Mesenchymal stem cell (in vitro differentiated cells and primary cell): Measurements from ENCODE around the gene PTPRN2.

Experiments used
- DNase-seq: peaks from one replicate; pipeline ENCODE4 v3.0.0-alpha.2; 2013
- H2AFZ ChIP-seq: one replicate; pipeline ENCODE4 v1.6.1; 2013; ENCODE audit warnings: low read depth, mild to moderate bottlenecking, control low read depth, inconsistent platforms, low read length, moderate library complexity
- H2AK5ac ChIP-seq: 2 replicates; pipeline ENCODE4 v1.6.1; 2013; ENCODE audit warnings: low read length, moderate library complexity, mild to moderate bottlenecking, inconsistent platforms; ENCODE audit not compliant: severe bottlenecking
- H2BK120ac ChIP-seq: one replicate; pipeline ENCODE4 v1.6.1; 2013; ENCODE audit warnings: low read depth, mild to moderate bottlenecking, inconsistent platforms, low read length, moderate library complexity
- H2BK12ac ChIP-seq, 2 experiments: one replicate each; pipeline ENCODE4 v1.6.1; 2013; ENCODE audit warnings: inconsistent platforms in 2 of 2, low read length in 2 of 2, mild to moderate bottlenecking in 2 of 2, moderate library complexity in 2 of 2, control low read depth in 1 of 2
- H2BK15ac ChIP-seq: one replicate; pipeline ENCODE4 v1.6.1; 2013; ENCODE audit warnings: mild to moderate bottlenecking, low read depth, inconsistent platforms; ENCODE audit not compliant: poor library complexity, severe bottlenecking
- H2BK5ac ChIP-seq: 2 replicates; pipeline ENCODE4 v1.6.1; 2013; ENCODE audit warnings: low read depth, mild to moderate bottlenecking, low read length, control low read depth, inconsistent platforms; ENCODE audit not compliant: poor library complexity, severe bottlenecking
- H3K14ac ChIP-seq, 2 experiments: one replicate each; pipeline ENCODE4 v1.6.1; 2013; ENCODE audit warnings: inconsistent platforms in 2 of 2, low read length in 2 of 2, control low read depth in 1 of 2, mild to moderate bottlenecking in 1 of 2, moderate library complexity in 1 of 2
- H3K18ac ChIP-seq, 2 experiments: one replicate each; pipeline ENCODE4 v1.6.1; 2013; ENCODE audit warnings: inconsistent platforms in 2 of 2, low read length in 2 of 2, control low read depth in 1 of 2, low read depth in 1 of 2, mild to moderate bottlenecking in 1 of 2
- H3K23ac ChIP-seq, 2 experiments: one replicate each; pipeline ENCODE4 v1.6.1; 2013; ENCODE audit warnings: inconsistent platforms in 2 of 2, low read length in 2 of 2, mild to moderate bottlenecking in 2 of 2, moderate library complexity in 2 of 2, control low read depth in 1 of 2
- H3K27ac ChIP-seq: 2 replicates; pipeline ENCODE4 v1.5.1; 2013; ENCODE audit warnings: mild to moderate bottlenecking, moderate library complexity, low read length, control low read depth, inconsistent platforms; ENCODE audit not compliant: poor library complexity, severe bottlenecking
- H3K27me3 ChIP-seq, 2 experiments: 2 replicates each; pipeline versions ENCODE4 v1.6.1 to v1.7.0; 2013; ENCODE audit warnings: low read length in 2 of 2, mild to moderate bottlenecking in 2 of 2, moderate library complexity in 2 of 2, control low read depth in 1 of 2, inconsistent platforms in 1 of 2; ENCODE audit not compliant: control insufficient read depth in 1 of 2, insufficient read depth in 1 of 2
- H3K36me3 ChIP-seq, 2 experiments: 2 replicates each; pipeline versions ENCODE4 v1.6.1 to v1.7.0; 2013; ENCODE audit warnings: low read length in 2 of 2, control low read depth in 1 of 2, inconsistent platforms in 1 of 2, low read depth in 1 of 2, mild to moderate bottlenecking in 1 of 2; ENCODE audit not compliant: insufficient read depth in 2 of 2, control insufficient read depth in 1 of 2
- H3K4ac ChIP-seq, 2 experiments: one replicate each; pipeline ENCODE4 v1.6.1; 2013; ENCODE audit warnings: inconsistent platforms in 2 of 2, low read length in 2 of 2, mild to moderate bottlenecking in 2 of 2, moderate library complexity in 2 of 2, control low read depth in 1 of 2, low read depth in 1 of 2
- H3K4me1 ChIP-seq: 2 replicates; pipeline ENCODE4 v1.6.1; 2013; ENCODE audit warnings: low read depth, low read length, control low read depth; ENCODE audit not compliant: control insufficient read depth, insufficient read depth
- H3K4me2 ChIP-seq: 2 replicates; pipeline ENCODE4 v1.6.1; 2013; ENCODE audit warnings: low read length, mild to moderate bottlenecking, inconsistent platforms; ENCODE audit not compliant: poor library complexity, severe bottlenecking
- H3K4me3 ChIP-seq, 2 experiments: 2 replicates each; pipeline versions ENCODE4 v1.5.1 to v1.7.0; 2013; ENCODE audit warnings: low read length in 2 of 2, mild to moderate bottlenecking in 2 of 2, control low read depth in 1 of 2, low read depth in 1 of 2; ENCODE audit not compliant: insufficient read depth in 1 of 2
- H3K79me1 ChIP-seq: replicated peaks from 2 replicates; pipeline ENCODE4 v1.6.1; 2013; ENCODE audit warnings: mild to moderate bottlenecking, control low read depth, low read length, inconsistent platforms; ENCODE audit not compliant: poor library complexity, severe bottlenecking
- H3K9ac ChIP-seq: 2 replicates; pipeline ENCODE4 v1.7.0; 2013; ENCODE audit warnings: mild to moderate bottlenecking, low read length, moderate library complexity
- H3K9me3 ChIP-seq: 2 replicates; pipeline ENCODE4 v1.7.0; 2013; ENCODE audit warnings: mild to moderate bottlenecking, low read length; ENCODE audit not compliant: control insufficient read depth
- H4K8ac ChIP-seq: one replicate; pipeline ENCODE4 v1.6.1; 2013; ENCODE audit warnings: inconsistent platforms, mild to moderate bottlenecking, low read length, moderate library complexity
- H4K91ac ChIP-seq: one replicate; pipeline ENCODE4 v1.6.1; 2013; ENCODE audit warnings: mild to moderate bottlenecking, low read length, inconsistent platforms
- WGBS: methylation state at CpG from one replicate; pipeline ENCODE4 v1.1.7; 2013; ENCODE audit warnings: mixed read lengths; 5-methylcytosine and 5-hydroxymethylcytosine counted together

Gene PTPRN2

DNA sequence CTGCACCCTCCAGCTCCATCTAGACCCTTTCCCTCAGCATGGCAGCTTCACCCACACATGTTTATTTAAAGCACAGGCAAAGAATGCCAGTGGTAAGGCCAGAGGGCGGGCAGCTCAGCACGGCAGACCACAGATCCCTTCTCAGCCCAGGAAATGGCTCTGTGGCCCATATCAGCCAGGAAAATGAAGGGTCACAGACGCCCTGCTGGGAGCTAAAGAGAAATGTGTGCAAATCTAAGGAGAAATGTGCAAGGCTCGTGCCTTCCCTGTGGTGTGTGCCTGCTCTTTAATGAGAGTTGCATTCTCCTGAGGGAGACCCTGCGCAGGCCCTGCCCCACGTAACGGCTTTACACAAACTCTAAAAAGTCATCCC is 23.0 kb downstream of the PTPRN2 start:
- Histone ChIP-seq H2BK120ac (no peak overlapping the region), H3K79me1 (no peaks in the 10 kb centered on the region), H3K18ac (no peak overlapping the region), H2BK5ac (no peak overlapping the region), H3K4ac (no peak overlapping the region), H3K4me3 (no peak overlapping the region), H3K36me3 (no peaks in the 10 kb centered on the region), H2BK12ac (no peak overlapping the region), H3K9me3 (no peaks in the 10 kb centered on the region), H2BK15ac (no peak overlapping the region), H4K8ac (no peak overlapping the region), H3K9ac (no peak overlapping the region), H4K91ac (no peak overlapping the region), H3K4me2 (no peak overlapping the region), H3K27me3 (peaks cover 0 to 12% of the 10 kb centered on the region in 2 experiments), H3K14ac (no peak overlapping the region), H3K4me1 (no peaks in the 10 kb centered on the region), H2AK5ac (no peak overlapping the region), H2AFZ (no peak overlapping the region), H3K27ac (no peak overlapping the region), H3K23ac (no peak overlapping the region)
- no peak for DNase-seq
- 45% methylated on average over 5 of the region's 7 CpGs for WGBS

- H4K8ac ChIP-seq = no peak overlapping the region
- no peaks in the 10 kb centered on the region for H3K9me3 ChIP-seq
- H3K14ac ChIP-seq = no peak overlapping the region
- H2BK12ac ChIP-seq = no peak overlapping the region
- H2AK5ac ChIP-seq = no peak overlapping the region
- H2BK120ac ChIP-seq = no peak overlapping the region
- no peaks in the 10 kb centered on the region for H3K36me3 ChIP-seq
- 71% methylated on average over 8 of the region's 11 CpGs for WGBS
- H3K27me3 ChIP-seq = peaks cover 0 to 10% of the 10 kb centered on the region in 2 experiments
- H4K91ac ChIP-seq = no peak overlapping the region
- H3K4ac ChIP-seq = no peak overlapping the region
- H3K4me2 ChIP-seq = no peak overlapping the region
- no peak overlapping the region for H3K18ac ChIP-seq
- H3K79me1 ChIP-seq = no peaks in the 10 kb centered on the region
- H2BK5ac ChIP-seq = no peak overlapping the region
- no peak overlapping the region for H3K4me3 ChIP-seq
- H2BK15ac ChIP-seq = no peak overlapping the region
- no peak for DNase-seq
- H3K9ac ChIP-seq = no peak overlapping the region
- H3K23ac ChIP-seq = no peak overlapping the region
- no peak overlapping the region for H2AFZ ChIP-seq
- no peak overlapping the region for H3K27ac ChIP-seq
- H3K4me1 ChIP-seq = no peaks in the 10 kb centered on the region
These were observed 23.5 kb downstream of the PTPRN2 start for GRCh38 chr7:158563911-158564662.

- Histone ChIP-seq H4K91ac (no peak overlapping the region), H3K36me3 (no peaks in the 10 kb centered on the region), H2BK12ac (no peak overlapping the region), H3K4me3 (no peak overlapping the region), H3K4me2 (no peak overlapping the region), H3K14ac (no peak overlapping the region), H3K18ac (no peak overlapping the region), H3K4me1 (no peaks in the 10 kb centered on the region), H2BK15ac (no peak overlapping the region), H2BK120ac (no peak overlapping the region), H3K27ac (no peak overlapping the region), H3K4ac (no peak overlapping the region), H3K79me1 (no peaks in the 10 kb centered on the region), H2BK5ac (no peak overlapping the region), H2AFZ (no peak overlapping the region), H3K9ac (no peak overlapping the region), H3K27me3 (peaks cover 0 to 4% of the 10 kb centered on the region in 2 experiments), H3K23ac (no peak overlapping the region), H4K8ac (no peak overlapping the region), H3K9me3 (no peaks in the 10 kb centered on the region), H2AK5ac (no peak overlapping the region)
- 80% methylated on average over 13 of the region's 13 CpGs for WGBS
- no peak for DNase-seq
These were observed 24.6 kb downstream of the PTPRN2 start for GRCh38 chr7:158563051-158563450.

GRCh38 chr7:158562517-158562916 is 25.1 kb downstream of the PTPRN2 start:
- Histone ChIP-seq H3K18ac (no peak overlapping the region), H3K9me3 (no peaks in the 10 kb centered on the region), H3K23ac (no peak overlapping the region), H3K4ac (no peak overlapping the region), H4K8ac (no peak overlapping the region), H3K4me1 (no peaks in the 10 kb centered on the region), H3K14ac (no peak overlapping the region), H2BK5ac (no peak overlapping the region), H4K91ac (no peak overlapping the region), H2AK5ac (no peak overlapping the region), H3K27ac (no peak overlapping the region), H3K9ac (no peak overlapping the region), H3K36me3 (no peaks in the 10 kb centered on the region), H2BK12ac (no peak overlapping the region), H2AFZ (no peak overlapping the region), H3K27me3 (peaks cover 0 to 4% of the 10 kb centered on the region in 2 experiments), H2BK15ac (no peak overlapping the region), H3K4me3 (no peak overlapping the region), H3K79me1 (no peaks in the 10 kb centered on the region), H2BK120ac (no peak overlapping the region), H3K4me2 (no peak overlapping the region)
- no peak for DNase-seq
- WGBS = 87% methylated on average over 5 of the region's 6 CpGs
